ENCODE measurements around the gene TMEM45A.

Gene TMEM45A

GRCh38 chr3:100525753-100526612, 33.6 kb downstream of the TMEM45A start:
- no peak overlapping the region for H3K27ac ChIP-seq
- TF ChIP-seq, protein P1, sequence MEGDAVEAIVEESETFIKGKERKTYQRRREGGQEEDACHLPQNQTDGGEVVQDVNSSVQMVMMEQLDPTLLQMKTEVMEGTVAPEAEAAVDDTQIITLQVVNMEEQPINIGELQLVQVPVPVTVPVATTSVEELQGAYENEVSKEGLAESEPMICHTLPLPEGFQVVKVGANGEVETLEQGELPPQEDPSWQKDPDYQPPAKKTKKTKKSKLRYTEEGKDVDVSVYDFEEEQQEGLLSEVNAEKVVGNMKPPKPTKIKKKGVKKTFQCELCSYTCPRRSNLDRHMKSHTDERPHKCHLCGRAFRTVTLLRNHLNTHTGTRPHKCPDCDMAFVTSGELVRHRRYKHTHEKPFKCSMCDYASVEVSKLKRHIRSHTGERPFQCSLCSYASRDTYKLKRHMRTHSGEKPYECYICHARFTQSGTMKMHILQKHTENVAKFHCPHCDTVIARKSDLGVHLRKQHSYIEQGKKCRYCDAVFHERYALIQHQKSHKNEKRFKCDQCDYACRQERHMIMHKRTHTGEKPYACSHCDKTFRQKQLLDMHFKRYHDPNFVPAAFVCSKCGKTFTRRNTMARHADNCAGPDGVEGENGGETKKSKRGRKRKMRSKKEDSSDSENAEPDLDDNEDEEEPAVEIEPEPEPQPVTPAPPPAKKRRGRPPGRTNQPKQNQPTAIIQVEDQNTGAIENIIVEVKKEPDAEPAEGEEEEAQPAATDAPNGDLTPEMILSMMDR (conservative IDR thresholded peaks at IDR 0.05), result no peak

DNA sequence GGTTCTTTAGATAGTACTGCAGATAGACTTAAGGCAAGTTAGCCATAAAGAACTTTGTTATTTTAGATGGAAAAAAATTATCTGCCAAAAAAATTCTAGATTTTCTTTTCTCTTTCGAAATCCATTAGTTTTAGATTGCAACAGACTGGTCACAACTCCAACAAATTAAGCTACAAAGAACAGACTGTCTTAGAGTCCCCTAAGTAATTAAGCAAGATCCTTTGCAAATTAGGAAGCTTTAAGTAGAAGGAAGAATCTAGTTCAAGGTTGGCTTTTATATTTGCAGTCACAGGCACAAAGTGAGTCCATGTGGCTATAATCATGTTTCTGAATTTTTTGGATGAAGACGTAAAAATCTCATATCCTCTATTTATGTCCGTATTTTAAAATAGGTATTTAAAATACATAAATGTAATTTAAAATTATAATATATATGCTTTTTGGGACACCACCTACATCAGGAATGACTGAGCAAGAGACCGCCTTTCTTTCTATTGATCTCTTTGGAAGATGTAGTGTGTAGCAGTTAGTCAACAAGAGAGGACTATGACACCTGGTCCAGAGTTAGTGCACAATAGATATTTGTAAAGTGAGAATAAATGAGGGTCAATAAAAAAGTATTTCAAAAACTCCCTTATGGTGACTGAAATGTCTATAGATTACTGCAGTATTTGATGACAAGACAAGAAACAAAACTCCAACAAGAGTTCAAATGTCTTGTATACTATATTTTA, 34.4 kb downstream of the TMEM45A start:
- TF ChIP-seq, protein P1 (conservative IDR thresholded peaks at IDR 0.05), result no peak
- no peak overlapping the region for H3K27ac ChIP-seq

DNA sequence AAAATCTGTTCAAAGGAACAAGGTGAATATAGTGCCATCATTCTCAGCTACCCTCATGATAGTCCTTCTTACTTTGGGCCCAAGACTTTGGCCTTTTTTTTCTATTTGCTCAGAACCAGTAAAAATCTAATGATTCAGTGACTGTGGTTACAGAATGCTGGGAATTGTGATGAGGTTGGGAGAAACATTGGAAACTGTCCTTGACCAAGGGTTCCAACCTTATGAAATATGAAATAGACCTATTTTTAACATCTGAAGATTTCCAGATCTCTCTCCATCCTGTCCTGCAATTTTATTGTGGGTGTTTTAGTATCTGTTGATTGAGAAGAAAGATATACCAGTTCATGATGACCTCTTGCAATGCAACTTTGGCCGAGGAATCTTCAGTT, 34.9 kb downstream of the TMEM45A start:
- TF ChIP-seq, protein P1 (conservative IDR thresholded peaks at IDR 0.05), result no peak
- no peak overlapping the region for H3K27ac ChIP-seq

- TF ChIP-seq, protein P1 (conservative IDR thresholded peaks at IDR 0.05), result no peak
- H3K27ac ChIP-seq, result no peak overlapping the region
Observed at GRCh38 chr3:100531093-100531492, 38.7 kb downstream of the TMEM45A start.

- TF ChIP-seq, protein P1 (conservative IDR thresholded peaks at IDR 0.05), result no peak
- H3K27ac ChIP-seq, result no peak overlapping the region
Observed at GRCh38 chr3:100532411-100532810, 40.0 kb downstream of the TMEM45A start.

DNA sequence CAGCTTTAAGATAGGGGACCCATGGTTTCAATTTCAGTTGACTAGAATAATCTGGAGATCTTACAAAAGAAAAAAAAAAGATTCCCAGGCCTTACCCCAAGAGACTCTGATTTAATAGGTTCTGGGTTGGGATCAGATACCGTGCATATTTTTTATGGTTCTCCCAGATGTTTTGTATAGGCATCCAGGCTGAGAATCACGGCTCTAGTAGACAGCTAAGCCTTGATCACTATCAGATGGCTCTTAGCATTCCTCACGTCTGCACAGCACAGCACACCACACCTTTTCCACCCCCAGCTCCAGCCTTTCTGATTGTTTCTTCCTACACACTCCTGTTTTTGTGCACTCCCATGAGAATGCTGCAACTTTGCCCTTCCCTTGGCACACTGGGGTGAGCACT, 40.8 kb downstream of the TMEM45A start:
- TF ChIP-seq, protein P1 (conservative IDR thresholded peaks at IDR 0.05), result no peak
- H3K27ac ChIP-seq, result no peak overlapping the region

DNA sequence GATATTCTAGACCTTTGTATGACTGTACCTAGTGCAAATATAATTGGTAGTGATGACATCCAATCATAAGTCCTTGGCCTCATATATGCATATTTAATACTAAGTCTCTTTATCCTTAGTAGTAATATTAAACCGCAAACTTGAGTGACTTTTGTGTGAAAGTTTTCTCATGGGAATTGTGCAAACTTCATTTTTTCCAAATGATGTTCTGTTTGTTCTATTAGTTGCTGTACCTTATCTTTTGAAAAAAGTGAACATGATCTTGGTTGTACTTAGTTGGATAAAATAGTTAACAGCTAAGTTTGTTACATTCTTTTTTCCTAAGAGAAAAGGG, 43.2 kb downstream of the TMEM45A start:
- TF ChIP-seq, protein P1 (conservative IDR thresholded peaks at IDR 0.05), result no peak

More for the DNA sequence above, 43.2 kb downstream of the TMEM45A start:
- H3K27ac ChIP-seq, result no peak overlapping the region

Data from VCaP (cell line).